GM23248 (cell line): Measurements from ENCODE around the gene RPIA.

Source experiments
- EZH2 ChIP-seq: fragments of 200-600 bp; sonication (generic); IDR thresholded peaks from 2 replicates; pipeline ENCODE4 v1.6.1; 2018; ENCODE audit warnings: antibody characterized with exemption, mild to moderate bottlenecking; ENCODE audit not compliant: insufficient read depth, poor library complexity, severe bottlenecking
- EZH2phosphoT487 ChIP-seq: fragments of 200-600 bp; sonication (generic); IDR thresholded peaks from 2 replicates; pipeline ENCODE4 v1.6.1; 2018; ENCODE audit warnings: antibody characterized with exemption, moderate library complexity, mild to moderate bottlenecking, low read depth; ENCODE audit not compliant: insufficient read depth

- TF ChIP-seq EZH2 (no peak), EZH2phosphoT487 (no peak)
Measured at GRCh38 chr2:88733155-88733902, 41.9 kb downstream of the RPIA start.
